Activated naive CD4-positive, alpha-beta T cell treated with anti-CD3 and anti-CD28 coated beads, Interleukin-2, amount 50 U/mL, for 24 hours (primary cell): ENCODE measurements around the gene DOCK8.
A peak's percentile ranks its signal among the peaks of the same experiment; 100 is the strongest.

Experiments used
- H3K27ac Mint-ChIP-seq: one replicate; pipeline ENCODE4 v1.8.0; 2021; ENCODE audit warnings: mild to moderate bottlenecking, mixed read lengths
- H3K27me3 Mint-ChIP-seq: one replicate; pipeline ENCODE4 v1.8.0; 2021; ENCODE audit warnings: mixed read lengths
- H3K36me3 Mint-ChIP-seq: one replicate; pipeline ENCODE4 v1.8.0; 2021; ENCODE audit warnings: mixed read lengths
- H3K4me1 Mint-ChIP-seq: one replicate; pipeline ENCODE4 v1.8.0; 2021; ENCODE audit warnings: mixed read lengths
- H3K4me3 Mint-ChIP-seq: one replicate; pipeline ENCODE4 v1.8.0; 2021; ENCODE audit warnings: mild to moderate bottlenecking, mixed read lengths
- H3K9me3 Mint-ChIP-seq: one replicate; pipeline ENCODE4 v1.8.0; 2021; ENCODE audit warnings: mixed read lengths

Gene DOCK8

GRCh38 chr9:419571-420171, 205.0 kb downstream of the DOCK8 start:
- peaks cover 13% of the 10 kb centered on the region for H3K36me3 Mint-ChIP-seq
- H3K4me3 Mint-ChIP-seq = no peak overlapping the region
- H3K9me3 Mint-ChIP-seq = no peaks in the 10 kb centered on the region
- H3K27ac Mint-ChIP-seq = no peak overlapping the region
- no peaks in the 10 kb centered on the region for H3K4me1 Mint-ChIP-seq
- no peaks in the 10 kb centered on the region for H3K27me3 Mint-ChIP-seq

- H3K27me3 Mint-ChIP-seq = no peaks in the 10 kb centered on the region
- no peaks in the 10 kb centered on the region for H3K4me1 Mint-ChIP-seq
- no peaks in the 10 kb centered on the region for H3K9me3 Mint-ChIP-seq
- H3K27ac Mint-ChIP-seq = no peak overlapping the region
- peaks cover 14% of the 10 kb centered on the region for H3K36me3 Mint-ChIP-seq
- H3K4me3 Mint-ChIP-seq = no peak overlapping the region
These were observed 207.2 kb downstream of the DOCK8 start for GRCh38 chr9:421896-422295.

DNA sequence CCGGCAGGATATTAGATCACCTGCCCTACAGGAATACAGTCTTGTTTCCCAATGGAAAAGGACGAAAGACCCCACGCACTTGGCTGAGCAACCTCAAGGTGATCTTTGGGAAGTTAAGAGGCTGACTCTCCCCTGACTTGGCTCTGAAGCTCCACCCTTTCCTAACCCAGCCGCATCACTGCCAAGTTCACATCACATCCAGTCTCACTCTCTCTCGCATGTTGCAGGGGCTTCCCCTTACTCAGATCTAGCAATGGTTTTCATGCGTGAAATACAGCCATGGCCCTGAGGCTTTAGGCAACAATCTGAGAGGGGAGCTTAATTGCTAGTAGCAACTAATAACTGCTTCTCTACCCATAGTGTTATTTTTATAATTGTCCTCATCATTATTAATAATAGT, 211.6 kb downstream of the DOCK8 start:
- no peaks in the 10 kb centered on the region for H3K27me3 Mint-ChIP-seq
- H3K4me1 Mint-ChIP-seq = no peaks in the 10 kb centered on the region
- no peaks in the 10 kb centered on the region for H3K9me3 Mint-ChIP-seq
- peaks cover 8% of the 10 kb centered on the region for H3K36me3 Mint-ChIP-seq
- no peak overlapping the region for H3K27ac Mint-ChIP-seq
- no peak overlapping the region for H3K4me3 Mint-ChIP-seq

DNA sequence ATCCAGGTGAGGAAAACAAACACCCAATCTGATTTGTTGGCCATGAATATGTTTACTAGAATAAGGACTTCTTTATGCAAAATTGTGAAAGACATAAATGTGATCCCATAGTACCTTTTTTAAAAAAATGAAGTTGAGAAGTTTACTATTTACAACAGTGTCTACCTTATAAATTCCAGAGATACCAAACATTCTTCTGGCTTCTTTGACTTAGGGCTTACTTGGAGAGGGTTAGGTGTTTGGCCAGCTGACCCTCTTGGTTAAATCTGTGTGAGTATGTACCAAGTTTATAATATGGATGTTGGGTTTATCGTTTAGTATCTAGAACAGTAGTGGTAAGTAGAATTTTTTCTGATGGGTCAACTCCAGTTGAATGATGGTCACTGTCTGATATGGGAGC, 212.3 kb downstream of the DOCK8 start:
- Mint-ChIP-seq H3K4me3 (no peak overlapping the region), H3K4me1 (no peaks in the 10 kb centered on the region), H3K27ac (no peak overlapping the region), H3K27me3 (no peaks in the 10 kb centered on the region), H3K9me3 (no peaks in the 10 kb centered on the region), H3K36me3 (peaks cover 8% of the 10 kb centered on the region)

DNA sequence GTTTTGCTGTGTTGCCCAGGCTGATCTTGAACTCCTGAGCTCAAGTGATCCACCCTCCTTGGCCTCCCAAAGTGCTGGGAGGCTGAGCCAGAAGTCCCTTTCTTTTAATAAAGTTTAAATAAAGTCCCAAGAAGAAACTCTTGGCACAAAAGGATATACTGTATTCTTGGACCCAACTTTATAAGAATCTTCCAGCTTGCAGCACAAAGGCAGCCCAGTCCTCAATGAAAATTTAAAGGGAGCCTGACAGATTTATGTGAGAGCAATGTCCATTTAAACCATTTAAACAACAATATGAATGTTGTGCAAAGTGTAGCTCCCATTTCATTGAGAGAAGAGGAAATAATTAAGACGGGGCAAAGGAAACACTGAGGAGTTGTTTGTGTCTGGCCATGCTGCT, 217.0 kb downstream of the DOCK8 start:
- Mint-ChIP-seq H3K27ac (no peak overlapping the region), H3K4me1 (no peaks in the 10 kb centered on the region), H3K9me3 (no peaks in the 10 kb centered on the region), H3K27me3 (no peaks in the 10 kb centered on the region), H3K36me3 (peaks cover 18% of the 10 kb centered on the region), H3K4me3 (no peak overlapping the region)

DNA sequence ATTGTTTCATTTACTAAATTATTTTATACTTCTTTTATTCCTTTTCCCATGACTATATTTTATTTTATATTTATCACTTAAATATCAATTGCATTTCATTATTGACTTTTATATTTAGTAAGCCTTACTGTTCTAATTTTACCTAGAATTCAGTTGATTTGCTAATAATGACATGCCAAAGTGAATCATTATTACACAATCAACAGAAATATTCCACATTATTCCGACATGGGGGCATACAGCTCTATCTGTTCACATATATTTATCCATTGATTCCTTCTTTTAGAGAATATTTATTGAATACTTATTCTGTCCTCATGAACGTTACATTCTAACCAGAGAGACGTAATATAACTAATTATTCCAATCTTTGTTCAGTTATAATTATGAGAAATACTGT, 221.8 kb downstream of the DOCK8 start:
- H3K4me1 Mint-ChIP-seq = no peaks in the 10 kb centered on the region
- H3K27ac Mint-ChIP-seq = no peak overlapping the region
- H3K9me3 Mint-ChIP-seq = no peaks in the 10 kb centered on the region
- peaks cover 15% of the 10 kb centered on the region for H3K36me3 Mint-ChIP-seq
- no peak overlapping the region for H3K4me3 Mint-ChIP-seq
- H3K27me3 Mint-ChIP-seq = no peaks in the 10 kb centered on the region

- Mint-ChIP-seq H3K9me3 (no peaks in the 10 kb centered on the region), H3K36me3 (peaks cover 15% of the 10 kb centered on the region)
These were observed 222.4 kb downstream of the DOCK8 start for GRCh38 chr9:437066-437465.

GRCh38 chr9:437574-438001, 222.9 kb downstream of the DOCK8 start:
- peaks cover 14% of the 10 kb centered on the region for H3K36me3 Mint-ChIP-seq
- no peak overlapping the region for H3K27ac Mint-ChIP-seq
- no peaks in the 10 kb centered on the region for H3K27me3 Mint-ChIP-seq
- no peaks in the 10 kb centered on the region for H3K4me1 Mint-ChIP-seq
- no peak overlapping the region for H3K4me3 Mint-ChIP-seq
- no peaks in the 10 kb centered on the region for H3K9me3 Mint-ChIP-seq

More at GRCh38 chr9:437066-437465, 222.4 kb downstream of the DOCK8 start:
- H3K27ac Mint-ChIP-seq = no peak overlapping the region
- H3K4me3 Mint-ChIP-seq = no peak overlapping the region
- H3K27me3 Mint-ChIP-seq = no peaks in the 10 kb centered on the region
- no peaks in the 10 kb centered on the region for H3K4me1 Mint-ChIP-seq

- Mint-ChIP-seq H3K9me3 (no peaks in the 10 kb centered on the region), H3K27me3 (no peaks in the 10 kb centered on the region), H3K4me3 (no peak overlapping the region), H3K27ac (no peak overlapping the region), H3K36me3 (peaks cover 13% of the 10 kb centered on the region), H3K4me1 (no peaks in the 10 kb centered on the region)
These were observed 223.4 kb downstream of the DOCK8 start for GRCh38 chr9:438066-438465.

GRCh38 chr9:438961-439768, 224.5 kb downstream of the DOCK8 start:
- Mint-ChIP-seq H3K36me3 (peaks cover 15% of the 10 kb centered on the region), H3K27me3 (no peaks in the 10 kb centered on the region), H3K27ac (no peak overlapping the region), H3K9me3 (no peaks in the 10 kb centered on the region), H3K4me3 (no peak overlapping the region), H3K4me1 (no peaks in the 10 kb centered on the region)

DNA sequence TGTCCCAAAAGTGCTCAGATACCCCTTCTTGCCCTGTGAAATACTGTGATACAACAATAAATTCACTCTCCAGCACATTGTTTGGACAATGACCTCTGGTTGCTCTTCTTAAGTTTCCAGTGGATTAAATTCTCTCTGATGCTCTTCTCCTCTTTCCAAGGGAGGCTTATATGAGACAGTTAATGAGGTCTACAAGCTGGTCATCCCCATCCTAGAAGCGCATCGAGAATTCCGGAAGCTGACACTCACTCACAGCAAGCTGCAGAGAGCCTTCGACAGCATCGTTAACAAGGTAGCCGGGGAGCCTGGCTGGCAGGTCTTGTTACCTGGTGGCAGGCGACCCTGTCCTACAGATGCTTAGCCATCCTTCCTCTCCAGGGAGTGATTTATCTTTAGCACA, 226.5 kb downstream of the DOCK8 start:
- Mint-ChIP-seq H3K4me3 (no peak overlapping the region), H3K4me1 (peaks cover 5% of the 10 kb centered on the region), H3K9me3 (no peaks in the 10 kb centered on the region), H3K27me3 (no peaks in the 10 kb centered on the region), H3K27ac (peak overlapping the region; percentile 65), H3K36me3 (peaks cover 11% of the 10 kb centered on the region)

GRCh38 chr9:444528-444927, 229.9 kb downstream of the DOCK8 start:
- Mint-ChIP-seq H3K9me3 (no peaks in the 10 kb centered on the region), H3K27me3 (no peaks in the 10 kb centered on the region), H3K27ac (no peak overlapping the region), H3K4me1 (peaks cover 22% of the 10 kb centered on the region), H3K4me3 (no peak overlapping the region), H3K36me3 (peaks cover 14% of the 10 kb centered on the region)

GRCh38 chr9:445033-445432, 230.4 kb downstream of the DOCK8 start:
- Mint-ChIP-seq H3K27me3 (no peaks in the 10 kb centered on the region), H3K27ac (peak overlapping the region; percentile 70), H3K4me3 (no peak overlapping the region), H3K36me3 (peaks cover 14% of the 10 kb centered on the region), H3K9me3 (no peaks in the 10 kb centered on the region), H3K4me1 (peaks cover 22% of the 10 kb centered on the region)

- peaks cover 14% of the 10 kb centered on the region for H3K36me3 Mint-ChIP-seq
- peaks cover 22% of the 10 kb centered on the region for H3K4me1 Mint-ChIP-seq
- no peaks in the 10 kb centered on the region for H3K9me3 Mint-ChIP-seq
- H3K27ac Mint-ChIP-seq = no peak overlapping the region
- no peaks in the 10 kb centered on the region for H3K27me3 Mint-ChIP-seq
- no peak overlapping the region for H3K4me3 Mint-ChIP-seq
These were observed 231.5 kb downstream of the DOCK8 start for GRCh38 chr9:446074-446699.

GRCh38 chr9:447230-448025, 232.8 kb downstream of the DOCK8 start:
- Mint-ChIP-seq H3K36me3 (peaks cover 14% of the 10 kb centered on the region), H3K9me3 (no peaks in the 10 kb centered on the region), H3K27ac (peak overlapping the region; percentile 96), H3K4me1 (peaks cover 22% of the 10 kb centered on the region), H3K27me3 (no peaks in the 10 kb centered on the region), H3K4me3 (peak overlapping the region; percentile 47)
